LNCaP clone FGC (cell line): ENCODE data around the gene GALNT9.
"Not testable (repeated sequence)": the region's sequence is repeated elsewhere in the genome, so short reads cannot be mapped to it uniquely, and the experiment has no call there.

Experiments
- DNase-seq: peaks from one replicate; pipeline ENCODE4 v3.0.0-alpha.2; 2011; ENCODE audit warnings: low read depth
- H3K4me3 ChIP-seq: 2 replicates; pipeline ENCODE4 v1.5.1; 2011; ENCODE audit warnings: mild to moderate bottlenecking, low read depth, low read length, control low read depth
- TF ChIP-seq, protein P1 (sequence below): IDR thresholded peaks from 2 replicates; pipeline ENCODE4 v1.5.1; 2012; ENCODE audit warnings: mild to moderate bottlenecking; ENCODE audit not compliant: control insufficient read depth, insufficient read depth; ENCODE audit errors: extremely low read depth

Gene GALNT9

DNA sequence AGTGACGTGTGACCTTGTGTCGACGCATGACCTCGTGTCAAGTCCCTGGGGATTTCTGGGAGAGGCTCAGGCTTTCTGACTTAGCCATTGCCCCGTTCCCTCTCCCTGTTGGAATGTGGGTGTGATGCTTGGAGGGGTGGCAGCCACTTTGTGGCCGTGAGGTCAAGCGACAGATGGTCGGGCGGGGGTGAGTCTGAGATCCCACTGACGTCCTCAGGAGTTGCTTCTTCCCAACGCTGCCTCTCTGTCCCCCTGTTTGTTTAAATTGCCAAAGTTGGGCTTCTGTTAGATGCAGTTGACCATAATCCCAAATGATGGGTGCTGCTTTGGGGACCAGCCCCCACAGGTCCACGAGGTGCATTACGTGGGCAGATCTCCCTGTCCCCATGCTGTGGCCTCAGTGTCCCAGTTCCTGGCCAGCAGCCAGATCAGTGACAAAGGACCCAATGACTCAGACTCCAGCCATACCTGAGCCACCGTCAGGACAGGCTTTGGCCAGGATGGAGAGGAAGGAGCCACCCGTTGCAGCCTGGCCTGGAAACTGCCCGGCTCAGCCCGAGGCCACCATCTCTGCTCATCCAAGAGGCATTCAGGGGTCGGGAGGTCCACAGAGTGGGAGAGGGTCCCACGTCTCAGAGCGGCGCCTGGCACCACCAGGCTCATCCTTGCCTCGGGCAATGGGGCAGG is 34.4 kb upstream of the GALNT9 start:
- TF ChIP-seq, protein P1, sequence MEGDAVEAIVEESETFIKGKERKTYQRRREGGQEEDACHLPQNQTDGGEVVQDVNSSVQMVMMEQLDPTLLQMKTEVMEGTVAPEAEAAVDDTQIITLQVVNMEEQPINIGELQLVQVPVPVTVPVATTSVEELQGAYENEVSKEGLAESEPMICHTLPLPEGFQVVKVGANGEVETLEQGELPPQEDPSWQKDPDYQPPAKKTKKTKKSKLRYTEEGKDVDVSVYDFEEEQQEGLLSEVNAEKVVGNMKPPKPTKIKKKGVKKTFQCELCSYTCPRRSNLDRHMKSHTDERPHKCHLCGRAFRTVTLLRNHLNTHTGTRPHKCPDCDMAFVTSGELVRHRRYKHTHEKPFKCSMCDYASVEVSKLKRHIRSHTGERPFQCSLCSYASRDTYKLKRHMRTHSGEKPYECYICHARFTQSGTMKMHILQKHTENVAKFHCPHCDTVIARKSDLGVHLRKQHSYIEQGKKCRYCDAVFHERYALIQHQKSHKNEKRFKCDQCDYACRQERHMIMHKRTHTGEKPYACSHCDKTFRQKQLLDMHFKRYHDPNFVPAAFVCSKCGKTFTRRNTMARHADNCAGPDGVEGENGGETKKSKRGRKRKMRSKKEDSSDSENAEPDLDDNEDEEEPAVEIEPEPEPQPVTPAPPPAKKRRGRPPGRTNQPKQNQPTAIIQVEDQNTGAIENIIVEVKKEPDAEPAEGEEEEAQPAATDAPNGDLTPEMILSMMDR, result no peak
- H3K4me3 ChIP-seq, result no peak overlapping the region
- no peak for DNase-seq

DNA sequence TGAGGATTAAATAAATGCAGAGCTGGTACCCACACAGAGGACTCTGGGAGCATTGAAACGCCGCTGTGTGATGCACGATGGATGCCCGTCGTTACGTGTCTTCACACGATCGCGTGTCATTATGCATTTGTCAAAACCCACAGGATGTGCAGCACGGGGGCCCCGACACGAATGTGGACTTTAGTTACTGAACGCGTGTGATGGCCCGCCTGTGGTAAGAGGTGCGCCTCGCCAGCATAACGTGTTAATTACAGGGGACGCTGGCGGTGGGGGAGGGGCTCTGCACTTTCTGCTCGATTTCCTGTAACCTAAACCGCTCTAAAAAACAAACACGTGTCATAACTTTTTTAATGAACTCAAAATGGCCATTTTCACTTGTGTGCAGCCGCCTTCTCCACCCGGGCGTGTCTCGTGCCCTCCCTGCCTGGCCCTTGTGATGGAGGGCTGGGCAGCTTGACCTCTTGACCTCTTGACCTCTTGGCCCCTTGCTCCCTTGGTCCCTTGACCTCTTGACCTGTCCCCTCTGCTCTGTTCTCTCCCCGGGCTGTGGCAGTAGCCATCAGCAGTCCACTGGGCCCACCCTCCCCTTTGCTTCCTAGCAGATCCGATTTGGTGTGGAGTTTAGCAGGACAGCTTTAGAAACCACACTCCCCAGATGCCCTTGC is 33.7 kb upstream of the GALNT9 start:
- no peak overlapping the region for H3K4me3 ChIP-seq
- DNase-seq, result no peak
- TF ChIP-seq, protein P1, result no peak

DNA sequence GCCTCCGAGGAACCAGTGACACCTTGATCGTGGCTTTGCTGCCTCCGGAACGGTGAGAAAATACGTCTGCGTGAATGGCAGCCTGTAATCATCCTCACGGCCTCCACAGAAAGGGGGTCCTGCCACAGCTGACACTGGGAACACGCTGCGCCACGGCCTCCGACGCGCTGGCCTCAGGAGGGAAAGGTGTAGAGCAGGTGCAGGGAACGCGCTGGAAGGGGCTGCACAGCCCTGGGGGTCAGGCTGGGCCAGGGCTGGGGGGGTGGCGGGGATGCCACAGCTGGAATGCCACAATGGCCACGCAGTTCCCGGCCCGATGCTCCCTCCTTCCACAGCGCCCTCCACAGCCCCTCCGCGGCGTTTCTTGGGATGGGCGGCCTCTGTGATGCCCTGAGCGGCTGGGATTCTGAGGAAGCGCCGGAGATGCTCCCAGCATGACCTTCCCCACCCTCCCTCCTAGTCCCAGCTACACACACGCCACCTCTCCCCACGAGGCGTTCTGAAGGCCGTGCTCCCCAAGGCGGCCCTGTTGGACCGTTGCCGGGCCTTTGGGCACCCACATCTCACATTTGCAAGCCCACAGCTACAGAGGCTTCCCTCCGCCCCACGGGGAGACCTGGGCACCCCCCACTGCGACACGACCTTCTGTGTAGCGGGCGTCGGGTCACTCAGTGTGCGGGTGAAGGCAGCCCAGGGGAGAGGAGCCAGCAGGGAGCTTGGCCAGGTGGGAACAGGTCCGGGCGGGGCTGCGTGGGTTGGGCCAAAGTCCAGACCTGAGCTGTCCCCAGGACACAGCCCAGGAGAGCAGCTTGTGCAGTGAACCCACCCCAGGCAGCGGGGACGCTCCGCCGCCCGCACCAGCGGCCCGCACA is 31.8 kb upstream of the GALNT9 start:
- TF ChIP-seq, protein P1, result no peak
- no peak for DNase-seq

DNA sequence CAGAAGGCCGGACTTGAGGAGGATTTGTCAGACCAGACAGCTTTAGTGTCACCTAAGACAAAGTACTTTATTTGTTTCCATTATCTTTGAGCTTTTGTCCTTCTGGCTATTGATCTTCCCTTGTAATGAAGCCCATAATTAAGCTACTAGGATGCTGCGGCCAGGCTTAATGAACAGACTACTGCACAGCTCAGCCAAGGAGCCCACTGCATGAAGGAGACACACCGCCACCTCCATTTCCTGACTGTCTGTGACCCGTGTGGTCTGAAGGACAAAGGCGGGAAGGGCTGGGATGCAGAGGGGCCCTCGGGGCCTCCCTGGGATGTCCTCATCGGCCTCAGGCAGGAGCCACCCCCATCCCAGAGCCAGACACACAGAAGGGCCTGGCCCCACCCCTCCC is 31.0 kb upstream of the GALNT9 start:
- DNase-seq, result no peak
- TF ChIP-seq, protein P1, result no peak
- H3K4me3 ChIP-seq, result no peak overlapping the region

More for the DNA sequence above, 31.8 kb upstream of the GALNT9 start:
- H3K4me3 ChIP-seq, result no peak overlapping the region

DNA sequence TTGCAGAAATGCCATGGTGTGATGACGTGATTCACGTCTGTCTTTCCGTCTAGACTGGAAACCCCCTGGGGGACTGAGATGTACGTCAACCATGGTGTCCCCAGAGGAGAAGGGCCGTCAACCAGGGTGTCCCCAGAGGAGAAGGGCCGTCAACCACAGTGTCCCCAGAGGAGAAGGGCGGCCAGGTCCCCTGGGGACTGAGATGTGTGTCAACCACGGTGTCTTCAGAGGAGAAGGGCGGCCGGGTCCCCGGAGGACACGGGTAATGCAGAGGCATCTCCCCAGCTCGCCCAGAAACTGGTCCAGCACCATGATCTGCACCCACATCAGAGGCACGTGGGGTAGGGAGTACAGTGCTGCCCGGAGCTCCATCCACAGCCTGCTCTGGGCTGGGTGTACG is 30.6 kb upstream of the GALNT9 start:
- TF ChIP-seq, protein P1, result no peak
- no peak overlapping the region for H3K4me3 ChIP-seq
- DNase-seq, result no peak

DNA sequence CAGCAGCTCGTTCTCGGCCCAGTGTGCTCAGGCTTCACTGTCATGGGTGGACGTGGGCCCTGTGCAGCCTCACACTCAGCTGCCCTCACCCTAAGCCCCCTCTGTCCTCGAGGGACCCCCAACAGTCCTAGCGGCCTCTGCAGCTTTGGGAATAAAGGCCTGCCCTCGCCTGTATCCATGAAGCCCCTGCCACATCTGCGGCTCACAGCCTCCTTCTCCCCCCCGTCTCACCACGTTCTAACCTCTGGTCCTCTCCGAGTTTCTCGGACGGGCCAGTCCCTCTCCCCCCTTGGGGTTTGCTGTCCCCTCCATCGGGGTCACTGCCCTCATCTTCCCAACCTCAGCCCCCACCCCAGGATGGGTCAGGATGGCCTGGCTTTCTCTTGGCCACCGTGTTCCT is 30.2 kb upstream of the GALNT9 start:
- DNase-seq, result no peak
- TF ChIP-seq, protein P1, result no peak
- H3K4me3 ChIP-seq, result no peak overlapping the region

DNA sequence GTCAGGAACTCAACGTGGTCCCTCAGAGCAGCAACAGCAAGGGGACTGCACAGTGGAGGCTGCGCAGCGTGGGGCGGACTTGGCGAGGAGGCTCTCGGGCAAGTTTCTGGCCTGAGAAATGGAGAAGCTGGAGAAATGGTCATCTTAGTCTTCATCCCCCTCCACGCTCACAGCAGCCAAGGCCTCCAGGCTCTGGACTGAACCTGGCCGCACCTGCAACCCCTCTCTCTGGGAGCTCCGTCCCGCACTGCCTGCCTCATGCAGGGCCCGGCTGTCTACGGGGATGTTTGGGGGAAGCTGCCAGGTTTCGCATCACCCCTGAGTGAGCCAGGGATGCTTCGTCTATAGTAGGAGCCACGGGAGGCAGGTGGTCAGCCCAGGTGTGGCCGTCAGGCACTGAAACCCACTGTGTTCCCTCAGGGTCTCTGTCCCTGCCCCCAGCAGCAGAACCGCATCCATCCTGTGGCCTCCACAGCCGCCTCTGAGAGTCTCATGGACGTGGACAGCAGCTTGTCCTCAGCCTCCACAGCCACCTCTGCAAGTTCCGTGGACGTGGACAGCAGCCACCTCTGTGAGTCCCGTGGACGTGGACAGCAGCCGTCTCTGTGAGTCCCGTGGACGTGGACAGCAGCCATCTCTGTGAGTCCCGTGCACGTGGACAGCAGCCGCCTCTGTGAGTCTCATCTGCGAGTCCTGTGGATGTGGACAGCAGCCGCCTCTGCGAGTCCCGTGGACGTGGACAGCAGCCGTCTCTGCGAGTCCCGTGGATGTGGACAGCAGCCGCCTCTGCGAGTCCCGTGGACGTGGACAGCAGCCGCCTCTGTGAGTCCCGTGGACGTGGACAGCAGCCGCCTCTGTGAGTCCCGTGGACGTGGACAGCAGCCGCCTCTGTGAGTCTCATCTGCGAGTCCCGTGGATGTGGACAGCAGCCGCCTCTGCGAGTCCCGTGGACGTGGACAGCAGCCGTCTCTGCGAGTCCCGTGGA is 29.1 kb upstream of the GALNT9 start:
- not testable (repeated sequence) for DNase-seq, H3K4me3 ChIP-seq
